GM20431 (cell line): ENCODE data around the gene PSME3.

ENCODE experiments used
- in situ Hi-C: fragments of 300-500 bp; cut with MseI, MboI; formaldehyde crosslinking; loops from one replicate; pipeline ENCODE4 v1.15.0; 2020; ENCODE audit warnings: low sequenced_read_pairs; ENCODE audit not compliant: unreplicated experiment

The PSME3 gene, protein sequence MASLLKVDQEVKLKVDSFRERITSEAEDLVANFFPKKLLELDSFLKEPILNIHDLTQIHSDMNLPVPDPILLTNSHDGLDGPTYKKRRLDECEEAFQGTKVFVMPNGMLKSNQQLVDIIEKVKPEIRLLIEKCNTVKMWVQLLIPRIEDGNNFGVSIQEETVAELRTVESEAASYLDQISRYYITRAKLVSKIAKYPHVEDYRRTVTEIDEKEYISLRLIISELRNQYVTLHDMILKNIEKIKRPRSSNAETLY

DNA sequence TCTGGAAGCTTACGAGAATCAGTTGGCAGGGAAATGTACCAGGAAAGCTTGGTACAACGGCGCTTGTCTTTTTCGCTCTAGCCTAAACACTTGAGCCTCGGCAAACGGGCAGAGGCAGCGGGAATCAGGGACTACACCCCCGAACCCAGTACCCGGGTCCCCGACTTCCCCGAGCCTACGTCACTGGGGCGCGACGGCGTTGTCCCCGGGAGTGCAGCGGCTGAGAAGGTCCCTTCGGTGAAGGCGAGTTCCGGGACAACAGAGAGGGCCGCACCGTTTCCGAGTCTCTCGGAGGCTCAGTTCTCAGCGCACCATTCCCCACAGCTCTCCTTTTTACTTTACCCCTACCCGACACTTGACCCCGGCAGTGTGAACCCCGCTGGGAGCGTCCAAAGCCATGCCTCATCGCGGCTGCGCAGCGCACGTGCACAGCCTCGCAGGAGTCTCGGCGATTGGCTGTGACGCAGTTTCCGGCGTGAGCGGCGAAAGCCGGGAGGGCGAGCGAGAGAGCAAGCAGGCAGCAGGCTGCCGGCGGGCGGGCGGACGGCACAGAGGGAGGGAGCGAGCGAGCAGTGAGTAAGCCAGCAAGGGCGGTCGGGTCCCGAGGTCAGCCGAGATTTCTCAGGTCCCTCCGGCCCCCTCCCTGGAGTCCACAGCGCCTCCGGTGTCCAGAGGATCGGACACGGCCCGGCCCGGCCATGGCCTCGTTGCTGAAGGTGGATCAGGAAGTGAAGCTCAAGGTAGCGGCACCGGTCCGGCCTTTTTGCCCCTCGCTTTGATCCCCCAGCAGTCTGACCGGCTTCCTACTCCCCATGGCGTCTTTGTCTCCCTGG, at the start of gene PSME3:
Gene PSME3 (plus strand): TSS at position 464 of the 833 bp plus-strand sequence. CDS start 235 bp downstream, at position 699.
- in situ Hi-C loops = no loop called here

DNA sequence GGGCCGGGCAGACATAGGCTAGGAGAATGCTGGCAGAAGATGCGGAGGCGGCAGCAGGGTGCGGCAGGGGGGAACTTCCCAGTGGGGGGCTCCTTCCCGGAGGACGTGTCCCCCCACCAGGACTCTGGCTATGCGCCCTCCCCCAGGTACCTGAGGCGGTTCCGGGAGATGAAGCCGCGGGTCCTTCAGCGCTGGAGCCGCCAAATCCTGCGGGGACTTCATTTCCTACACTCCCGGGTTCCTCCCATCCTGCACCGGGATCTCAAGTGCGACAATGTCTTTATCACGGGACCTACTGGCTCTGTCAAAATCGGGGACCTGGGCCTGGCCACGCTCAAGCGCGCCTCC, 49.4 kb upstream of the PSME3 start:
- in situ Hi-C loops = no loop called here

DNA sequence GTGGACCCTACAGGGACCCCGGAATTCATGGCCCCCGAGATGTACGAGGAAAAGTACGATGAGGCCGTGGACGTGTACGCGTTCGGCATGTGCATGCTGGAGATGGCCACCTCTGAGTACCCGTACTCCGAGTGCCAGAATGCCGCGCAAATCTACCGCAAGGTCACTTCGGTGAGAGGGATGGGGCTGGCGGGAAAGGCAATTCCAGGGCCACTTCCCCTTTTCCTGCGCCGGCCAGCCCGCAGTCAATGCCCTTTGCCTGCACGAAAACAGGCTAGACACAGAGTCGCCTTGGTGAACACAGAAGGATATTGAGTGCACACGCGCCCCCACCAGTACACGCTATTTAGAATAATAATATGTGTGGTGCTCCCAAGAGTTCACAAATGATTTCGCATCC, 48.8 kb upstream of the PSME3 start:
- in situ Hi-C loops = no loop called here

DNA sequence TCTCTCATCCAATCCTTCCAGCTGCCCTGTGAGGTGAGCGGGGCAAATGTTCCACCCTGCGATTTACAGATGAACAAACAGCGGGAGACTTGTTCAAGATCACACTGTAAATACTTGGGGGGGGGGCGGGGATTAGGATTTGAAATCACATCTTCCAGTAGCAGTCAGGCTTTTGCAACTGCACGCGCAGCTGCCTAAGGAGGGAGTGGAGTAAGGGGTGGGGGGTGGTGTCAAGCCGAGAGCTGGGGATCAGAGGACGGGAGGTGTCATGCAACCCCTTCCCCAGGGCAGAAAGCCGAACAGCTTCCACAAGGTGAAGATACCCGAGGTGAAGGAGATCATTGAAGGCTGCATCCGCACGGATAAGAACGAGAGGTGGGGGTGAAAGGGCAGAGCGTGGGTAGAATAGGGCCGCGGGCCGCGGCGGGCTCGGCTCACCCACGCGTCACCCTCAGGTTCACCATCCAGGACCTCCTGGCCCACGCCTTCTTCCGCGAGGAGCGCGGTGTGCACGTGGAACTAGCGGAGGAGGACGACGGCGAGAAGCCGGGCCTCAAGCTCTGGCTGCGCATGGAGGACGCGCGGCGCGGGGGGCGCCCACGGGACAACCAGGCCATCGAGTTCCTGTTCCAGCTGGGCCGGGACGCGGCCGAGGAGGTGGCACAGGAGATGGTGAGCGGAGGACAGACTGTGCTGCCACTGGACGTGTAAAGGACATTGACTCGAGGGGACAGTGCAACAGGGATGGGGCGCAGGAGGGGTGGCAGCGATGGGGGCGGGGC, 48.2 kb upstream of the PSME3 start:
- in situ Hi-C loops = no loop called here

DNA sequence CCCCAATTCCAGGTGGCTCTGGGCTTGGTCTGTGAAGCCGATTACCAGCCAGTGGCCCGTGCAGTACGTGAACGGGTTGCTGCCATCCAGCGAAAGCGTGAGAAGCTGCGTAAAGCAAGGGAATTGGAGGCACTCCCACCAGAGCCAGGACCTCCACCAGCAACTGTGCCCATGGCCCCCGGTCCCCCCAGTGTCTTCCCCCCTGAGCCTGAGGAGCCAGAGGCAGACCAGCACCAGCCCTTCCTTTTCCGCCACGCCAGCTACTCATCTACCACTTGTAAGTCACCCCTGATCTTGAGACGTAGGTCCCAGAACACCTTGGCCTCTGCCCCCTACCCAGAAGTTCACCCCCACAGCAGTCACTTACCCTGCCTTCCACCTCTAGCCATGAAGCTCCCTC, 45.9 kb upstream of the PSME3 start:
- in situ Hi-C loops = no loop called here

DNA sequence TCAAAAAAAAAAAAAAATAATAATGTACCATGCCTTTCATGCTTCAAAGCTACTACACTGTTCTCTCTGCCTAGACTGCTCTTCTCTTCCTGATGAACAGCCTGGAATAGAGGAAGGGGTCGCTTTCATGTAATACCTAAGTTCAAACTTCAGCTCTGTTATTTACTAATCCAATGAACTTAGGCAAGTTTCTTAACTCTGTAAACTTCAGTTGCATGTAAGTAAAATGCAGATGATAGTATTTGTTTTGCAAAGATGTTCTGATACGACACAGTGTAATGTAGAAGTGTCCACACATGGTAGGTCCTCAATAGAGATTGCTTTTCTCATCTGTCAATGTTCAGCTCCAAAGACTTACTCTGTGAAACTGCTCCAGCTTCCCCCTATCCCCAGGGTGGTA, 41.2 kb upstream of the PSME3 start:
- in situ Hi-C loops = no loop called here

DNA sequence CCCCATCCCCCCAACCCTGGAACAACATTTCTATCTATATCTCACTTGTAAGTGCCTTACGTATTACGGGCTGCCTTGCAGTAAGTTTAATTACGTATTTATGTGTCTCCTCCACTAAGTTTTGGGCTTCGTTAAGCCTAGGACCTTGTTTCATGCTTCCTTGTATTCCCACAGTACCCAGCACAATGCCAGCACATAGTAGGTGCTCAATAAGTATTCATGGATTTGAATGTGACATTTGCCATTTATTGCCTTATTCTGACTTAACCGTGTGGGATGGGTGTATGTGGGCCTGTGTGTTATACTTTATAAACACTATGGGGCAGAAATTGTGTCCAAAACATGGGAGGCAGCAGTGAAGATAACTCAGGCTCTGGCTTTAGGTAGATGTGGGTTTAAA, 40.7 kb upstream of the PSME3 start:
- in situ Hi-C loops = no loop called here

DNA sequence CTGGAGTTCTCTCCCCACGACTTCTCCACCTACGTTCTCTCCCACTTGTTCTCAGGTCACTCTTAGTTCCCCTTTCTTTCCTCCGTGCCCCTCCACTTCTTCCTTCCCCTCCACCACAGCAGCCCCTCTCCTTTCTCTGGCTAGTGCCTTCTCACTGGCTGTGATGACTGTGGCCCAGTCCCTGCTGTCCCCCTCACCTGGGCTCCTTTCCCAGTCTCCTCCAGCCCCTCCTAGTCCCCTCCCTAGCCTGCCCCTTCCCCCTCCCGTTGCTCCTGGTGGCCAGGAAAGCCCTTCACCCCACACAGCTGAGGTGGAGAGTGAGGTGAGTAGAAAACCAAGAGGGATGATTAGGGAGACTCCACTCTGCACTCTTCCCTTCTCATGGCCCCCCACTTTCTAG, 38.1 kb upstream of the PSME3 start:
- in situ Hi-C loops = no loop called here

DNA sequence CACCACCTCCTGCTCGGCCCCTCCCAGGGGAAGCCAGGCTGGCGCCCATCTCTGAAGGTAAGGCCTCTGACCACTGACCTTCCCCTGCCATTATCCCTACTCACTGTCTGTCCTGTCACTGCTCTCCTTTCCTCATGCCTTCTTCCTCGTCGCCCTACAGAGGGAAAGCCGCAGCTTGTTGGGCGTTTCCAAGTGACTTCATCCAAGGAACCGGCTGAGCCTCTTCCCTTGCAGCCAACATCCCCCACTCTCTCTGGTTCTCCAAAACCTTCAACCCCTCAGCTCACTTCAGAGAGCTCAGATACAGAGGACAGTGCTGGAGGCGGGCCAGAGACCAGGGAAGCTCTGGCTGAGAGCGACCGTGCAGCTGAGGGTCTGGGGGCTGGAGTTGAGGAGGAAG, 37.7 kb upstream of the PSME3 start:
- in situ Hi-C loops = no loop called here

DNA sequence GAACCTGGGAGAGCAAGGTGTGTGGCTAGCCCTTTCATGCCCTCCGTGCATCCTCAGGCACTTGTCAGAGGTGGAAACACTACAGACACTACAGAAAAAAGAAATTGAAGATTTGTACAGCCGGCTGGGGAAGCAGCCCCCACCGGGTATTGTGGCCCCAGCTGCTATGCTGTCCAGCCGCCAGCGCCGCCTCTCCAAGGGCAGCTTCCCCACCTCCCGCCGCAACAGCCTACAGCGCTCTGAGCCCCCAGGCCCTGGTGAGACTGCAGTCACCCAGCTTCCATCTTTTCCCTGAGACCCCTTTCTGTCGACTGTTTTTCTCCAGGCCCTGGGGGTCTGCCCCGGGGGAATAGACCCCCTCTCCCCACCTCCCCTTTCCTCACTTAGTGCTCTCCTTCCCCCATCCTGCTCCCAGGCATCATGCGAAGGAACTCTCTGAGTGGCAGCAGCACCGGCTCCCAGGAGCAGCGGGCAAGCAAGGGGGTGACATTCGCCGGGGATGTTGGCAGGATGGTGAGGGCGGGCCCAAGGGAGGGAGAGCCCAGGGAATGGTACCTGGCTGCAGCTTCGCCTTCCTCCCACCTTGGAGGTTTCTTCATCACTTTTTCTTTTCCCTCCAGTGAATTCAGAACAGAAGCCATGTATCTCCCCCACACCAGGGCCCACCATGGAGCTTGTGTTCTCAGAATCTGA, 37.0 kb upstream of the PSME3 start:
- in situ Hi-C loops = no loop called here

DNA sequence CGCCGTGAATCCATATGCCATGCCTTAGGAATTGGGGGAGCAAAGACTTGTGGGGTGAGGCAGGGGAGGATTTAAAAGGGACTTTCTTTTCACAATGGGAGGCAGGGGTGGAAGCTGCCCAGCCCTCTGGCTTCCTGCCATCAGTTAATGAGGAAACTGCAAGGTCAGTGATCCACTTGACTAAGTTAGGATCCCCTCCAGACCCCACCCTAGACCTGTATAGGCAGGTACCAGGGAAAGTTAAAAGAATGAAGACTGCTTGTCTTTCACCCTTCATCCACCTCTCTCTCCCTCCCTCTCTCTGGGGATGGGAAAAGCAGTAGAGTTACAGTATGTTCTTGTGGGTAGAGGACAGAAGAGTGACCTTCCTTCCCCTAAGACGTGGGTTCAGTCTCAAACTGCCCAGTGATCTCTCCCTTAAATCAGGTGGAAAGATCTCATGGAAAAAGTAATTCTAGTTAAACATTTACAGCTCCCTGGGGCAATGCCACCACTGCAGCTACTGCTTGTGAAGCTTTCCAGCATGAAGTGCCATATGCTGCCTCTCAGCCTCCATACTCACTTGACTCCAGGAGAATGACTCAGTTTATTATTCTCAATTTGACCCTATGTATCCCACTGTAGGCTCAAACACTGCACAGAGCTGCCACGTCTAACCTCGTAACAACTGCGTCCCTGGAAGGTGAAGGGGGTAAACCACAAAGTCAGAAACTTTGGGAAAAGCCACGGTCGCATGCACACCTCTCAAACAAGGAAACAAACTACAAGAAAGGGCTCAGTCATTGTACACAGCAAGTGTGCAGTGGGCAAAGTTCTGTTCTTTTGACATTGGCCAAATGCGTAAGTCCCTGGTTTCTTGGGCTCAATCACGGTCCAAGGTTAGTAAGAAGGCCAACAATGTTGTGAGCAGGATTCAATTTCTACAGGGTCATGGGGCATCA, 35.9 kb upstream of the PSME3 start:
- in situ Hi-C loops = no loop called here

DNA sequence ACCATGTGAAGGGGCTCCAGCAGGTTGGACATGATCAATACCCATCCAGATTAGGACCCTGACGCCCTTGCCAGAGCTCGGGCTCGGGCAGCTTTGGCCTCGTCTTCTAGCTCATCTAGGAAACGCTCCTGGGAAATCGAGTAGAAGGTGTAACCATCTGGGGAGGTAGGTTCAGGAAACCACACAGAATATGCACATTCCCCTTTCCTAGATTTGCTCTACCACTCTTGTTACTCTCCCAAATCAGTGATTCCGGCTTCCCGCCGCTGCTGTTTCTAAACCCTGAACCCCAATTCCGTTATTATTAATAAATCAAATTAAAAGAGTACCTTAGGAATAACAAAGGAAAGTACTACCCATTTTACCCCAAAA, 35.2 kb upstream of the PSME3 start:
- in situ Hi-C loops = no loop called here

DNA sequence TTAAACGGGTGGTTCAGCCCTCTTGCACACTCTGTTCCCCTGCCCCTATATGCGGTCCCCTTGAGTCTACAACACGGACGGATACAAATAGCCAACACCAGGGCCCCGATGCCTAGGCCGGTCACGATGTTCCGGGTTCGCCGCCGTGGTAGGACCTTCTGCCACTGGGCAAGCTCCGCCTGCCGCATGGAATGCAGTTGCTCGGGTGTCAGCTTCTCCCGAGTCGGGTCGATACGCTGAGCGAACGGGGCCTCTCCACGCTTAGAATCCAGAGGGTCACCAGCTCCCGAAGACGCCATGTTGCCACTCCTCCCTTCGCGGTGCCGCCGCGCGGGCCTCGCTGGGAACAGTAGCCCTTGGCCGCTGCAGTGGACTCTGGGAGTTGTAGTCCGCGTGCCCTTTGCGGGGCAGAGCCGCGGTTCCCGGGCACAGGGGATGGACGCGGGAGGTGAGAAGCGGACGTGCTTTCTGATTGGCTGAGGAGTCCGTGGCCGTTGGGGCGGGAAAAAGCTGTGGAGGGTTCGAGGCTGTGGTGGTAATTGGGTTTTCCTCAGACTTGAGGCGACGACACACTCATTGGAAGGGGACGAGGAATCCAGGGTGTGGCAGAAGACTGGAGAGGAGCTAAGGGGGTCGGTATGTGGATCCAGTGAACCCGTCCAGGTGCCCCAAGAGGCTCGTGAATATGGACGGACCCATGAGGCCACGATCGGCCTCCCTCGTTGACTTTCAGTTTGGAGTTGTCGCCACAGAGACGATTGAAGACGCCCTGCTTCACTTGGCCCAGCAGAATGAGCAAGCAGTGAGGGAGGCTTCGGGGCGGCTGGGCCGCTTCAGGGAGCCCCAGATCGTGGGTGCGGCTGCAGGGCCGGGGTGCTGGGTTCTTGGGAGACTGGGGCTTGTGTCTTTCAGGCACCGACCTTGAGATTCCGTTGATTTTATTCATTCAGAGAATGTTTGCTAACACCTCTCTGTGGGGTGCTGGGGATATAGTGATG, 34.5 kb upstream of the PSME3 start, which contains the start of the genes CNTD1 and COA3:
Gene CNTD1 (plus strand): TSS at position 479 of the 998 bp plus-strand sequence. CDS start 207 bp downstream, at position 686.
Gene COA3 (minus strand): TSS at position 322 of the 998 bp plus-strand sequence. CDS start 23 bp downstream, at position 299.
- in situ Hi-C loops = no loop called here

DNA sequence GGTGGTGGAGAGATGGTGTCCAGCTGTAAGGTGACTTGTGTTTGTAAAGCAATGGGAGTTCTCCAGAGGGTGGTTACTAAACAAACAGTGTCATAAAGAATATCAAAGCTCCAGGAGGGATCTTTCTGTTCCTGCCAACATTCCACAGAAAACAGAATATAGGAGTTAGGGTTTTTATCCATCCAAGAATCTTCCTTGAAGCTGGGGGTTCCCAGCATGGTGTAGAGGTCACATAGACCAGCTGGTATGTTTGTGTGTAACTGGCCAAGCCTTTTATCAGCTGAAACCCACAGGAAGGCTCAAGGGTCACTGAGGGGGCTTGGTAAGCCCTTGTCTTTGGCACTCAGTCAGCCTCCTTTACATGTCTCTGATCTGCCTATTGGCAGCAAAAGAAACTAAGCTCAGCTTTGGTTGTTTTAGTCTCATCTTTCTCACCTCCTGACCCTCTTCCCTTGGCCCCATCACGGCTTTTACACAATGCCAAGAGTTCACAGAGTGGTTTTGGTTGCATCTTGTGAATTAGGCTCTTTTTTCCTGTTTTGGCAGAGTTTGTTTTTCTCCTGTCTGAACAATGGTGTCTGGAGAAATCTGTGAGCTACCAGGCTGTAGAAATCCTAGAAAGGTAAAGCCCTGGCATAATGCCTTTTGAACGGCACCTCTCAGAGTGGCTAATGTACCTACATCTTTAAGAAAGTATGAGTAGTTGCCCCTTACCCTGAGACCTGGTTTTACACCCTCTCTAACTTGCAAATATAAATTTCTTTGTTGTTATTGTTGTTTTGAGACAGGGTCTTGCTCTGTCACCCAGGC, 29.9 kb upstream of the PSME3 start:
- in situ Hi-C loops = no loop called here

DNA sequence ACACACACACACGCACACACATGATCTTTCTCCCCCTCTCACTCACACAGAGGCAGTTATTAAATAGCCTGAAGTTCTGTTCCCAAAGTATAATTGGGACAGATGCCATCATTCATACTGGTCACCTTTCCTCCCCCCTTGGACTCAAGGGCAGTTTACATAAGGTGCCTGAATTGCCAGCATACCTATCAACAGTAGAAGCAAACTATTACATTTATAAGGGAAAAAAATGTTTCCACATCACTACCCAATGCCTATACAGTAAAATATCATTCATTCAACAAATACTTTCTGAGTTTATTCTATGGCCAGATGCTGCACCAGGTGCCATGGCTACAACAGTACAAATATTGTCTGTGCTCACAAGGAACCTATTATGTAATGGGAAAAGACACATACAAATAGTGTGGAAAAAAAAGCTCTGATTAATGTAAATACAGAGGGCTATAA, 28.3 kb upstream of the PSME3 start:
- in situ Hi-C loops = no loop called here

DNA sequence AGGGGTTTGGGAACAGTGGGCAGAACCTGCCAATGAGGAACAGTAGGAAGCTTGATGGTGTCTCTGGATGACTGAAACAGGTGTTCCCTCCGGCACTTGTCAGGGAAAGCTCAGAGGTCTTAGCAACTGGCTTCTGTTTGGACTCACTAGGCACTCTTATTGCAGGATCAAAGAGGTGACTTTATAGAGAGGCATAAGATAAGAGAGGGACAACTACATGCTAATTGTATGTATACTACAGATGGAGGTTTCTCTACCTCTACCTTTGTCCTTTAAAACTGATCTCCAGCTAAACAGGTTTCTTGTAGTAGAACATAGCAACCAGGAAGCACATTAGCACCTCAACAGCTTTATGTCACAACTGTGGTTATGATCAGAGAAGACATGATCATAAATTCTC, 26.9 kb upstream of the PSME3 start:
- in situ Hi-C loops = no loop called here

DNA sequence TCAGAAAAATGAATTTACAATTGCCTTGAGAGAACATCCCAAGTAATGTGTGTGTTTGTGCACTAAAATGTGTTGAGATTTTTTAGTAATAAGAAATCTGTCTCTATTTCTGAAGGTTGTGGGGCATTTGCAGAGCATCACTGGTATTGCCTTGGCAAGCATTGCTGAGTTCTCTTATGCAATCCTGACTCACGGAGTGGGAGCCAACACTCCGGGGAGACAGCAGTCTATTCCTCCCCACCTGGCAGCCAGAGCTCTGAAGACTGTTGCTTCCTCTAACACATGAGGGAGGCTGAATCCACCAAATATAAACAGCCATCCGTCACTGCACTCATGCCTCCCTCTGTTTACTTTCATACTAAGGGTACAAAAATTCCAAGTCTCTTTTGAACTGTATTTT, 23.9 kb upstream of the PSME3 start:
- in situ Hi-C loops = no loop called here
